GM21825 (cell line): ENCODE results near the gene ZDHHC14.
"Not testable (repeated sequence)": the region's sequence is repeated elsewhere in the genome, so short reads cannot be mapped to it uniquely, and the experiment has no call there.

ENCODE experiments used
- ATAC-seq: cut with Tn5 transposase; IDR thresholded peaks from one replicate; pipeline ENCODE4 v1.9.1; 2021; ENCODE audit warnings: mild to moderate bottlenecking, moderate library complexity; ENCODE audit not compliant: unreplicated experiment

ZDHHC14 gene

DNA sequence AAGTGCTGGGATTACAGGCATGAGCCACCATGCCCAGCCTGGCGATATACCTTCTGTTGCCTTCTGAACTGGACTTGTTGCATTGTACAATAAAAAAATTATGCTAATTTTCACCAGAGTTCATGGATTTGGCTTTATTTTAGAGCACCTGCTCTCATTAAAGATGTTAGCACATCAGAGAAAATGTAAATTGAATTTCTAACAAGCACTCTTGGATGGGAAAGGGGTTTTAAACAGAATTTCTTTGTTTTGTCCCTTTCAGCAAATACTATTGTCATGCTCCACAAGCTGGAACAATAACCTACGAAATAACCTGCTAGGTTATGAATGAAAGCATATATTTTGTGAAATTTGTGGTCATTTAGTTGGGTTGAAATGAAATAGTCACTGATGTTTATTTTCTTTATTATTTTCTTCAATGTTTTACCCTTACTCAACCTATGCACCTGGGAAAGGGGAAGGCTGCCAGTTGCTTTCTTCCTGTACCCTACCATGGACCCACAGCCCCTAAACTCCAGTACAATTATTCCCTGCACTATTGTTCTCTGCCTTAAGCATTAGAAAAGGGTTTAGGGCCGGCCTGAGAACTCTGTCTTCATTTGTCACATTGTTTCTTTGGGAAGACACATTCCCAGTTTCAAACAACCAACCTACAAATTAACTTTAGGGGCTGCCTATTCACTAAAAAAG is 22.2 kb downstream of the ZDHHC14 start:
- ATAC-seq, result no peak

DNA sequence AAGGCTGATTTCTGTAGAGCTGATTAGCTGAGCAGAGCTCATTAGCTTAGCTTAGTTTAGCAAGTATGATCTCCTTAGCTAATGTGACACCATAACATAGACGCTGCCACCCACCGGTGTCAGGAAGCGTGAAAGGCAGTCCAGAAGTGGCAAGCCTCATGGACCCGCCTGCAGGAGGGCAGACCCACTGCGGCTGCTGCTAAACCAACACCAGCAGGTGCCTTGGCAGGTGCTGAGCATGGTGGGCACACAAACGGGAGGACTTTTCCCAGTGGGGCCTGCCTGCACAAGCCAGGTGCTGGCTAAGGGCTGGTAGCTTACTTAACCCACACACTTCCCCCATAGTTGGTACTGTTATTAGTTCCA is 22.7 kb downstream of the ZDHHC14 start:
- no peak for ATAC-seq

DNA sequence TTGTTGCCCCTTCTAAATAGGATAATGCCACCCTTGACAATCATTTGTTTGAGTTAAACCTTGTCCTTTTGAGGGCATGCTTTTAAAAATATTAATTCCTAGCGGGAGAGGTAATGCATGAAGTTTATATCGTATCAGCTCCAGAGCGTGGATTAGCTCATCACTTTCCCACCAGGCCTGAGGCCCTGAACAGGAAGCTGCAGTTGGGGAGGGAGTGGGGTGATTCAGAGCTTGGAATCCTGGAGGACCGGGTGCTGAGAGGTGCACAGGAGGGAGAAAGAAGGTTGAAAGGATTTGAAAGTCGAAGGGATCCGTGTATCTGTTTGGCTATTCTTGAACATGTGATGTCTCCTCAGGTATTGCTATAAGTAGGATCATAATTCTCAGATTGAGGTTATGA is 25.0 kb downstream of the ZDHHC14 start:
- ATAC-seq, result no peak

DNA sequence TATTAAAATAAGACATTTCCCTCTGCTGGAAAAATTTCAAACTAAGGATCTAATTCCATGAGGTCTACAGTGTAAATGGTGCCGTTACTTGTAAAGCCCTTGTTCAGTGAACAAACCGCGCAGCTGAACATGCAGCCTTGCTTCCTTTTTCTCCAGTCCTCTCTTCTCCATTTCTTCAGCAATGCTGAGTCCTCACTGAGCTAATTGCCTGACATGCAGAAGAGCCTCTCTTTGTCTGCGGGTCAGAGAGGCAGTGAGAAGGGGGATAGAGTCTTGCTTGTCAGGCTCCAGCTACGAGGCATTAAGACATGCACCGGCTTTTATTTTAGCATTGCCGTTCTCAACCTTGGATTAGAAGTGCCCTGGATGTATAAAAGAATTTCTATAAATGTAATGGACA is 25.7 kb downstream of the ZDHHC14 start:
- no peak for ATAC-seq

DNA sequence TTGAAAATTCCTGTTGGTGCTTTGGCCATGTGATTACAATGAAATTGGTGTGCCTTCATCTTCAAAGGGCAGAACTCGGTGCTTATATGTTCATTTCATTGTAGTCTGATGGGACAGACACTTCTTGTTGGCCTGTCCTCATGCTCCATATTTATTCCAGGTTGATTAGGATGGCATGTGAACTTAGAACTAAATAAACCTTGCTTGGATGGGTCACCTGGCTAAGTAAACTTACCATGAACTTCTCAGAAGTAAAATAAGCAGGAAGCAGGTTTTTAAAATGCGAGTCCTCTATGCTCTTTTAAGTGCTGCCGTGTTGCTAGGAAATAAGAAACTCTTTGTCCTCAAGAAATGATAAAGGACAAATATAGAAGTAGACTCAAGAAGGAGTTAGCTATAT is 26.7 kb downstream of the ZDHHC14 start:
- no peak for ATAC-seq

DNA sequence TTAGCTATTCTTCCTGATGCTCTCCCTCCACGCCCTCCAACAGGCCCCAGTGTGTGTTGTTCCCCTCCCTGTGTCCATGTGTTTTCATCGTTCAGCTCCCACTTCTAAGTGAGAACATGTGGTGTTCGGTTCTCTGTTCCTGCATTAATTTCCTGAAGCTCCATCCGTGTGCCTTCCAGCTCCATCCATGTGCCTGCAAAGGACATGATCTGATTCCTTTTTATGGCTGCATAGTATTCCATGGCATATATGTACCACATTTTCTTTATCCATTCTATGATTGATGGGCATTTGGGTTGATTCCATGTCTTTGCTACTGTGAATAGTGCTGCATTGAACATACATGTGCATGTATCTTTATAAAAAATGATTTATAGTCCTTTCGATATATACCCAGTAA is 27.4 kb downstream of the ZDHHC14 start:
- ATAC-seq, result not testable (repeated sequence)

DNA sequence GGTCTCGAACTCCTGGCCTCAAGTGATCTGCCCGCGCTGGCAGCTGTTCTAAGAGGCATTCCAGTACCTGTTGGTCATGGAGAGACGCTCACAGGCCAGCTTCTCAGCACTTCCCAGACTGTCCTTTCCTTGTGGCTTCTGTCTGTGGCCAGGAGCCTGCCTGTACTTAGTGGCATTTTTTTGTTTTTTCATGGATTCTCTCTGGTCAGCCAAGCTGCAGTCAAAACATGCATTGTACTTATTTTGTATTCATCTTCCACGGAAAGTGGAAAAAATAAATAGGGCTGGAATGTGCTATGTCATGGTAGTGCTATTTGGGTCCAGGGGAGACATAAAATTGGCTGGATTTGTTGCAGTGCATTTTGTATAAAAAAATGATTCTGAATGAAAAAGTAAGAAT is 29.1 kb downstream of the ZDHHC14 start:
- no peak for ATAC-seq

DNA sequence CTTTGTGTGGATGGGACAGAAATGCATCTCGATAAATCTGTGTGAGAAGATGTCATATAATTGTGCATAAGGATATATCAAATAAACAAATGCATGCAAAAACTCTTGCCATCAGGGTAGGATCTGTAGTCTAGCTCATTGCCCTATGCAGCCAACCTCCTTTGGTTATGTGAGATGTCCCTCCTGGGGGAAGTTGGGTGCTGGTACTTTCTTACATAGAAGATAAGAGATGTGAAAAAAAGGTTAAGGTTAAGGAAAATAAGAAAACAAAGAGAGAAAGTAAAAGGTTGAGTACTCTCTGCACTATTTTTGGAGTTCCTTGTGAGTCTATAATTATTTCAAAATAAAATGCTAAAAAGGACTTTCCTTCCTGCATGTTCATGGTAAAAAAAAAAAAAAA is 30.4 kb downstream of the ZDHHC14 start:
- ATAC-seq, result no peak

DNA sequence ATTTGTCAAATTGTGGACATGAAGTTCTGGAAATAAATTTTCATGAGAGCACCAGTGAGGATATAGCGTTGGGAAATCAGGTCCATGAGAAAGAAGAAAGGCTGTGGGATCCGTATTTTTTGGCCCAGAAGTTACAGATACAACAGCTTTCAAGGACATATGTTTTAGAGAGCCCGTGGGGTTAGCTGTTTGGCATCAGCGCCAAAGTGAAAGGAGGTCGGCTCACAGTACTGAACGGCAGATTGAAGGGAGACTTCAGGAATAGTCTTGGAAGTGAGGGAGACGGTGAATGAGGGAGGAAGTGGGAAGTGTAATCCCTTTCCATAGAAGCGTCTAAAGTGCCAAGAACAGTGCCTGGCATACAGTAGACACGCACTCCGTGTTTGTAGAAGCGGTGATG is 31.8 kb downstream of the ZDHHC14 start:
- ATAC-seq, result no peak

DNA sequence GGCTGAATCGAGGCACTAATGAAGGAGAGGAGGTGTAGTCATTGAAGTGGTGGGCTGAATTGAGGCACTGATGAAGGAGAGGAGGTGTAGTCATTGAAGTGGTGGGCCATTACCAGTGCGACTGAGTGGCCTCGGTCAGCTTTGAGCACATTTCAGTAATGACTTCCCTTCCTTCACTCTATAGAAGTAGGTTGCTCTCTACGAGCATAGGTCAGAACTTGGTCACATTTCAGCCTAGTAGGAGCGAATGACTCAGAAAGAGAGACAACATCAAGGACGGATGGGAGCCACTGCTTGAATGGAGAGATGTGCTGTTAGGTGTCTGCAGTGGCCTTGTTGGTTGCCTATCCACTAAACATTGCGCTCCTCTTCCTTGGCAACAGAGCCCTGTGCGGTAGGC is 39.5 kb downstream of the ZDHHC14 start:
- ATAC-seq, result no peak

DNA sequence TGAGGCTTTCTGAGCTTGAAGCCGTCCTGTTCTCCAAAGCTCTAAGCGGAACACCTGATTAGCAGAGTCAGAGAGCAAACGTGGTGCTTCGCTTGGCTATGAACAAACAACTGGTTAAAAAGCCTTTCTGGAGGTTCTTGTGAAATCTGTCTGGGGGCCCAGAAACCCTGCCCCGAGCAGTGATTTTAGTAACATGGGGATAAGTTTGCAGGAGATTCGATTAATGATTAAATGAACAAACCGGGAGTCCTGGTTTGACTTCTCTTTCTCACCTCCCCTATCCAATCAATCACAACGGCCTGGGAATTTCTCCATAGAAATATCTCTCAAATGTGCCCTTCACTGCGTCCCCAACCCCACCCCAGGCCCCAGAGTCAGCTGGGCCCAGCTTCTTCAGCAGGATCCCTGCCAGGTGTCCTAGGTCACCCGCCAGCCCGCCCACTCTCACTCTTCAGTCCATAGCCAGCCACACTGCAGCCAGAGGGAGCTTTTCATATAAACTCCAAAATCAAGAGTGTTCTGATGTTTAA is 43.6 kb downstream of the ZDHHC14 start:
- ATAC-seq, result no peak

DNA sequence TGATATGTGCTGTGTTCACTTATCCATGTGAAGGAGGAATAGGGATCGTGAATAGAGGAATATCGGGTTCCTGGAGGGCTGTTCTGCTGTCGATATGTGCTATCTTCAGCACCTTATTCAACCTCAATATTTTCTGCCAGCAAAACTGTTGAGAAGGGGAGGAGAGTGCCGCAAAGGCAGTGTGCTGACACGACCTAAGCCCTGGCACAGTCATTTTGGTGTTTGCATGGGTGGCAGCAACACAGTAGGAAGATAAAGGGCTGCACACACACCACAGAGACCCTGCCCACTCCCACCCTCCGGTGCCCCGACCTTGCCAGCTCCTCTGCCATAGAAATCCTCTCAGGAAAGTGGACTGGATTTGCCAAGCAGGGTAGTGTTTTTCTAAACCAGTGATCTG is 47.0 kb downstream of the ZDHHC14 start:
- ATAC-seq, result no peak

DNA sequence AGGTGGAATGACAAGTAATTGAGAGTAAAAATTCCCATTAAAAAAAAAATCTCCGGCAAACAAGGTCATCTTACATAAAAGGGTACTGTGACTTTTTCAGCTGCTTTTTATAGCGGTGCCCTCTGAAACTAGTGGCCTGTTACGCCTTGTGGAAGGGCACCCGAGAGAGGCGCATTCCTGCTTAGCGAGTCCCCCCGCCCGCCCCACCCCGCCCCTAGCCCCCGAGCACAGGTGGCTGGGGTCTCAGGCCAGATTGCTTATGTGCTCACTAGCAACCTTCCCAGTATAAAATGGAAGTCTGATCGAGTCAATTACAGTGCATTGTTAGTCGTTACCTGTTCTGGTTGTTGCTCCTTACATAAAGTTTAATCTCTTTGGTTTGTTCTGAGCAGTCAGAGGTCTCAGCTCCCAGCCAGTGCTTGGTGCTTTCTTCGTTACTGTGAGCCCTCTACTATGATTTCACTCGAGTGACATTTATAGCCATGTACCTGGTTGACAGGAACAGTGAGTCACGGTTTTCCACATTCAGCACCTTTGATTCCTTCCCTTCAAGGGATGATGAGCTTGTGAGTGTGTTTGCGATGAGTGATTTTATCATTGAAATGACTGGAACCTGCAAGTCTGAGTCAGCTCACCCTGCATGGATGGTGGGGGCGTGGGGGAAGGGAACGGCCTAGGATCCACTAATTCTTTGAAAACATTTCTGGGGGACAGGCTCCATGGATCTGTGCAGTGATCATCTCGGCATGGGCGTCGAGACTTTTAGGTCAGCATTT is 47.6 kb downstream of the ZDHHC14 start:
- ATAC-seq, result no peak

DNA sequence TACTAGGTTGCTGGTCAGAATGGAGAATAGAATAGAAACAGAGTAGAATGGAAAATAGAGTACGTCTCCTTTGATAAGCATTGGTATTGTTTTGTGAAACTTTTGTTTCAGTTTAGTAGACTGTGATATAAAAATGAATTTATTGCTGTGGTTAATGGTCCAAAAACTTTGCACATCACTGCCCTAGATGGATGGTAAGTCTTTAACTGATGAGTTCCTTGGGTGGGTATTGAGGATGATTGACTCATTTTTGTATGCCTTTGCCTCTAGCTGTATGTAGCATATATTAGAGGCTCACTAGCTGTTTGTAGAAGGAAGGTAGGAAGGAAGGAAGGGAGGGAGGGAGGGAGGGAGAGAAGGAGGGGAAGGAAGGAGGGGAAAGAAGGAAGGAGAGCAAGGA is 48.3 kb downstream of the ZDHHC14 start:
- ATAC-seq, result no peak

DNA sequence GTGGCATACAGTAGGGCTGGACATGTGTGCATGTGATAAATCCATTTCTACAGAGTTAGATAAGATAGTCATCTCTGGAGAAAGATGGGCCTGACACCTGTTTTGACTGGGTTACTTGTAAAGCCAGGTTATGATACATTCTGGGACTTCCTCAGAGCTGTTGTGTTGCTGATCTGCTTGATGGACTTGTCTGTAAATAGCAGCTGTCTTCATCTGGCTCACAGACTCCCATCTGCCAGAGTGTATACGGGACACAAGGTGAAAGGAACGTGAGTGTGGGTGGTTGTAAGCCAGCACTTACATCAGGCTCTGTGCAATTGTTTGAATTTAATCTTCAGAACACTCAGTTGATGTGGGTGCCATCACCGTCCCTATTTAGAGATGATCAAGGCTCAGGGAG is 49.8 kb downstream of the ZDHHC14 start:
- ATAC-seq, result no peak

DNA sequence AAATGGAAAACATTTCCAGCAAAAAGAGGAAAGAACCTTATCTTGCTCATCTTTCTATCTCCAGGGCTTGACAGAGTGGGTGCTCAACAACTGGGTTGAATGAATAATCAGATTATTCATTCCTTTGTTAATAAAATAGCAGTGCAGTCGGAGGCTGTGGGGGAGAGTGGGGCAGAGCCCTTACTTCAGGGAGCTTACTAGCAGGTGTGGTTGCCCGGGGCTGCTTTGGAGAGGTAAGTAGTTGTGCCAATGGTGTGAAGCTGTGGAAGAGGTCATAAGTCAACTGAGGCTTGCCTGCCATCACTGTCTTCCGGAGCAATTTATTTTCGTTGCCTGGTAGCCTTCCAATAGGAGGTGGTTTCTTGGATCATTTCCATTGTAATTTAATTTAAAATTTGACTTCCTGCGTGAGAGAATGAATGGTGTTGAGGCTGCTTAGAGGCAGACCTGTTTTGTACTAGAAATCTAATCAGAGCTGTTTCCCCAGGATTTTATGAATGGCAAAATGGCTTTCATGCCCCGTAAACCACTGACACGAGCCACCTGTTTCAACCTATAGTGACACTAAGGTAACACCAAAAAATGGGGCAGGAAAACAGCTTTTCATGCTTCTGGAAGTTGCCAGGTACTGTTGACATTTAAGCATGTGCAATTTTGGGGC is 51.4 kb downstream of the ZDHHC14 start:
- no peak for ATAC-seq

DNA sequence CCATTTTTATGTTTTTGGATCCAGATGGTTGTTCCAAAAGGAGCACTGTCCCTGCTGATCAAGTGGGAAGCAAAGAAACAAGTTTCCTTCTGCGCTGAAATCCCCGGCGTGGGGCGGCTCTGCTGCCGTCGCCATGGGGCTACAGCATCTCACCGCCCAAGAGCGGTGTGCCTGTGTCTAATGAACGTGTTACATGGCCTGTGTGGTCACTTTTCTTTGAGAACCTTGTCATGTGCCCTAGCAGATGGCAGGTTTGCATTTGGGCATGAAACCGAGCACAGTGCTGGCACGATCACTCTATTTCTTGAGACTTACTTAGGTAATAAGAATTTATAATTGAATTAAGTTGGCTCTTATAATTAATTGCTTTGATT is 51.9 kb downstream of the ZDHHC14 start:
- ATAC-seq, result no peak

DNA sequence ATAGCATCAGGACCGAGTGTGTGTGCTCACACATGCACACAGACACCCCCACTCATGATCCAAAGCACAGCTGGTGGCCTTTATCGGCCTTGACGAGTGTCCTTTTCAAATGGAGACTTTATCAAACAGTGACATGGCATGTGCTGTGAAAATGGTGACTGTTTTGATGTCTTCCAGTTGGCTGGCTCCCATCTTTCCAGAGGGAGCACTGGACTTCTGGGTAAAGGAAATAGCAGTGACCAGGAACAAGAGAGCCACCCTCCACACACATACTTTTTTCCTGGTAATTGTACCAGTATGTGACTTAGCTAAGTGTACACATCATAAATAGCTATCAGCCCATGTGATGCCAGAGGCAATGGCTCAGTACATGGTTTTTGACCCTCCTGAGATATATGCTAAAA is 52.7 kb downstream of the ZDHHC14 start:
- ATAC-seq, result no peak

DNA sequence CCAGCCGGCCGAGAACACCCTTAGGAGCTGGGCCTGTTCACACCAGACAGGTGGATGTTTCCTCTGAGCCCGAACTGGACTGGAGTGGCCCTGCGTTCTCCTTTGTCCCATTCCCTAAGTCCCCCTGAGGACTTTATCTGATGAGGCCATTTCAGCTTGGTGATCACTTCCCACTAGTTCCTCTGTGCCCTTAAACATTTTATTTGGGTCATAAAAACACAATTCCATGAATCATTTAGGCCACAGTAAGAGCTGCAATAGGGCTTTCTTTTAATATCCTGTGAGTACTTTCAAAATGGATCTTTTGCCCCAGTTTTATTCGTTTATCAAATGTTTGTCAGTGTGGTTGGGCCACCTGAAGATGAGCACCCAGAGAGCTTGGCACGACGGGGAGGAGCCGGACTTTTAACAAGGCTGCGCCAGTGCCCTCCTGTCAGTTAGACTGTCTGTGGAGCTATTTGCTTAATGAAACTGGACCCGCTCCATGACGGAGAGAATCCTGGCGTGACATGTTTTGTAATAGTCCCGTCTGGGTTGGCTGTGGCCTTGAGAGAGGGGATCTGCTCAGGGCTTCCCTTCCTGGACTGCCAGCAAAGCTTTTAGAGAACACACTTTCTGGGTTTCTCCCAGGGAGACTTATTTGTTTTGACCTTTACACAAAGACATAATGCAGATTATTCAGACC is 53.5 kb downstream of the ZDHHC14 start:
- ATAC-seq, result no peak

DNA sequence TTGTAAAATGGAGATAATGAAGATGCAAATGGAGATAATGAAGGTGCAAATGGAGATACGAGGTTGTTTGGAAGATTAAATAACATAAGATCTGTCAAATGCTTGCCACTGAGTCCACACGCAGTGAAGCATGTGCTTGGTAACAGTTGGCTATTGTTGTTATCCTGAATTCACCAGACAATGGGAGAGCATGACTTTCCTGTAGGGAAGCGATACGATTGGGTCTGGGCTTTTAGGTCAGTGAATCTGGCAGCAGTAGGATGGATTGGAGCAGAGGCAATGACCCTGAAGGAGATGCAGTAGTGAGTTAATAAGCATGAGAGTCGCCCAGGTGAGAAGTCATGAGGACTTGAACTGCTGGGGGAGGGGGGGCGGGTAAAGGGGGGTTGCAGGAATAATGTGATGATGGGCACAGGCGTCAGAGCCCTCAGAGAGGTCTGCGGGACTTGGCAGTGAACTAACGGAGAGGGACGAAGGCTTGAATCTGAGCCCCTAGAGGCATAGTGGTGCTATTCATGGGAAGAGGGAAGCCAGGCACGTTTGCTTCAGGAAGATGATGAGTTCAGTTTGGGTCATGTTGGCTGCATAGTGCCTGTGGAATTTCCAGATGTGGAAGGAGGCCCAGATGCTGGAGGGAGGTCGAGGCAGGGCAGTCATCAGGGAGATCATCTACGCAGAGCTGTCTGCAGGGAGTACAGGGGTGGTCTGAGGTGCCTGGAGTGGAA is 55.4 kb downstream of the ZDHHC14 start:
- no peak for ATAC-seq

DNA sequence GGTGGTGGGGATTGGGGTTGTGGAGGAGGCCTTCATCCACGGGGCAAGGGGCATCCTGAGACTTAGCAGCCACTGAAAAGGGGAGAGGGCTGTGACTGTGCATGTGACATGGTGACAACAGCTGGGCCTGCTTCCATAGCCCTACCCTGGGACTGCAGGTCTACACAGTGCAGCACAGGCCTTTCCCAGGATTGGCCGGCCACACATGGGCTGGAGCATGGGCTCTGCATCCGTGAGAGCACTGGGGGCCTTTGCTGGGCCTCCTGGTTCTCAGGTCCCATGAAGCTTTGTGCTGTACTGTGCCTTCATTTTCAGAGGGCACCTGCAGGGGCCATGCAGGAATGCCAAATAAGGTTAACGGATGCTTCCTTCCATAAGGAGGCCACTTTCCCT is 56.0 kb downstream of the ZDHHC14 start:
- ATAC-seq, result no peak
